Measurements from ENCODE around the gene DCC. TPM values are rescaled to one million over a fixed set of nuclear protein-coding genes. Genes with fewer than 3 reads are reported as not detected.

Gene DCC
- total RNA-seq, 4 donors from 2014 or later: 0.94 TPM; not detected in 3

DNA sequence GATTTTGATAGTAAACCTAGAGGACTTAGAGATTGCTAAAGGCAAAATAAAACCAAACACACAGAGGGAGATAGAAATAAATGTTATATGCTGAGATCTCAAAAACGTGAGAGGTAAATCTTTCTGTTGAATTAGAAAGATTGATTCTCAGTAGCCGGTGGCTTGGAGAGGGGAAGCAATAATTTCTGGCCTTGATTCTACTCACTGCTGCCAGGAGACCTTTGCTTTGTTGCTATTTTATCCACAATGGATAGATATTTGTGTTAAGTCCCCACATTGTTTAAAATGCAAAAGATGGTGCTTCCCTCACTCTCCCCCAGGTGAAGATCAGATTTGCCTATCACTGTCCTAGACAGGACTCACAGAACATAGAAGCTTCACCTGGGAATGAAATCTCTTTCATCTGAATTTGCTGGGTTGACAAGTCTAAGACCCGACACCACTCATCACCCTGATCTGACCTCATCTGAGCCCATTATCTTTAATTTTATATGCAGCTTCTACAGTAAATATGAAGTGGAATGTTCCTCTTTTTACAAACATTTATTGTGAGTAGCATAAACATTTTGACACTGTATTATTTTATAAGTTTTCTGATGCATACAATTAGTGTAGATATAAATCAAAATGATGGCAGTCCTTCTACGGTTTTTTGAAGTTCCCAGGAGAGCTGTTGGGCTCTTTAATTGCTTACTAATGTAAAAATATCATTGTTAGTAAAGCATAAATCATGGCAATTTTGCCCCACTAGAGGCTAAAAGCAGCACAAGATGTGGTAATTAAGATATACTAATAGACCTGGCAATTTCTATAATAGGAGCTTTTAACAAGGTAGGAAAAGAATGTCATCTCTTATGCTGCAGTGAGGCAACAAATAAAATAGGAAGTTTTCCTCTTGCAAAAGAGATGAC is 149.7 kb downstream of the DCC start:
- intact Hi-C loops (cut with DNase I): no loop called here
- Histone ChIP-seq H3K36me3 (no peaks in the 10 kb centered on the region), H3K27ac (no peak overlapping the region), H3K4me3 (replicated peaks in 1 of 3) (no peak overlapping the region), H3K27me3 (no peaks in the 10 kb centered on the region), H3K4me1 (no peaks in the 10 kb centered on the region), H3K9me3 (no peaks in the 10 kb centered on the region)
- TF ChIP-seq POLR2A (IDR thresholded peaks at IDR 0.05): no peak
- TF ChIP-seq, protein P1, sequence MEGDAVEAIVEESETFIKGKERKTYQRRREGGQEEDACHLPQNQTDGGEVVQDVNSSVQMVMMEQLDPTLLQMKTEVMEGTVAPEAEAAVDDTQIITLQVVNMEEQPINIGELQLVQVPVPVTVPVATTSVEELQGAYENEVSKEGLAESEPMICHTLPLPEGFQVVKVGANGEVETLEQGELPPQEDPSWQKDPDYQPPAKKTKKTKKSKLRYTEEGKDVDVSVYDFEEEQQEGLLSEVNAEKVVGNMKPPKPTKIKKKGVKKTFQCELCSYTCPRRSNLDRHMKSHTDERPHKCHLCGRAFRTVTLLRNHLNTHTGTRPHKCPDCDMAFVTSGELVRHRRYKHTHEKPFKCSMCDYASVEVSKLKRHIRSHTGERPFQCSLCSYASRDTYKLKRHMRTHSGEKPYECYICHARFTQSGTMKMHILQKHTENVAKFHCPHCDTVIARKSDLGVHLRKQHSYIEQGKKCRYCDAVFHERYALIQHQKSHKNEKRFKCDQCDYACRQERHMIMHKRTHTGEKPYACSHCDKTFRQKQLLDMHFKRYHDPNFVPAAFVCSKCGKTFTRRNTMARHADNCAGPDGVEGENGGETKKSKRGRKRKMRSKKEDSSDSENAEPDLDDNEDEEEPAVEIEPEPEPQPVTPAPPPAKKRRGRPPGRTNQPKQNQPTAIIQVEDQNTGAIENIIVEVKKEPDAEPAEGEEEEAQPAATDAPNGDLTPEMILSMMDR (IDR thresholded peaks at IDR 0.05): no peak
- WGBS, 2 donors: 63 to 69% methylated on average over 4 of the region's 4 CpGs
- no peak for DNase-seq

DNA sequence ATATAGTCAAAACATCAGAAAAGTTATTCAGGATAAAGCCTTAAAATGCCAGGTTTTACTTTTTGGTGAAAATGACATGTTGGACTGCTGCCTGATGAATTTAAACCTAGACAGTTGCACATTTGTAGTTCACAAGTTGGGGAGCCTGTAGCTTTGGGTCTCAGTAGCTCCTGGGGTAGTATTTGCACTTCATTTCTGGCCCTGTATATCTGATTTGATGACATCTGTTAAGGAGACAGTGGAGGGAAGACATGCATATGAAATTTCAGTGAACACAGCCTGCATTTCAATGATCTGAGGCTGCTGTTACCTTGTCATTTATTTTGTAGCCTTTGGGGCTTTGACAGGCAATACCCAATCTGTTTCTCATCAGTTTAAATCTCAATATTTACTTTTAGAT is 156.4 kb downstream of the DCC start:
- Histone ChIP-seq H3K4me3 (replicated peaks in 1 of 3) (no peak overlapping the region), H3K9me3 (no peaks in the 10 kb centered on the region), H3K4me1 (no peaks in the 10 kb centered on the region), H3K27ac (no peak overlapping the region), H3K27me3 (no peaks in the 10 kb centered on the region), H3K36me3 (no peaks in the 10 kb centered on the region)
- DNase-seq: no peak
- TF ChIP-seq, protein P1 (IDR thresholded peaks at IDR 0.05): no peak
- TF ChIP-seq POLR2A (IDR thresholded peaks at IDR 0.05): no peak
- intact Hi-C loops (cut with DNase I): no loop called here

DNA sequence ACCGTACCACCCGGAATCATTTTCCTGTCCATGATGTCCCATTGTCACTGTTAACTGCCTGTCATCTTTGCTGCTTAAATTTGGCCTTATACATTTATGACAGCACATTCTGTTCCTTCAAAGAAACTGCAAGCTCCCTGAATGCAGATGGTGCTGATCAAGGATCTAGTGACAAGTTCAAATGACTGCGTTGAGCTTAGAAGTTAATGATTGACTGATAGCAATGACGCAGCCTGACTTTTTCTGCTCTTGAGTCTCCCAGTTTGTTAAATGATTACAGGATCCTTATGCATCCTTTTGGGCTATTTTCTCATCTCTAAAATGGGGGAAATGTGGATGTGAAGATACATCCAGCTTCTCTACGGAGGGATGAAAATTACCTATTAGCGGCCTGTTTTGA is 159.0 kb downstream of the DCC start:
- WGBS, 2 donors: 77% methylated on average over 6 of the region's 6 CpGs
- TF ChIP-seq POLR2A (IDR thresholded peaks at IDR 0.05): no peak
- TF ChIP-seq, protein P1 (IDR thresholded peaks at IDR 0.05): no peak
- Histone ChIP-seq H3K9me3 (no peaks in the 10 kb centered on the region), H3K4me1 (no peaks in the 10 kb centered on the region), H3K27me3 (no peaks in the 10 kb centered on the region), H3K36me3 (no peaks in the 10 kb centered on the region), H3K4me3 (replicated peaks in 1 of 3) (no peak overlapping the region), H3K27ac (no peak overlapping the region)
- intact Hi-C loops (cut with DNase I): no loop called here
- no peak for DNase-seq

DNA sequence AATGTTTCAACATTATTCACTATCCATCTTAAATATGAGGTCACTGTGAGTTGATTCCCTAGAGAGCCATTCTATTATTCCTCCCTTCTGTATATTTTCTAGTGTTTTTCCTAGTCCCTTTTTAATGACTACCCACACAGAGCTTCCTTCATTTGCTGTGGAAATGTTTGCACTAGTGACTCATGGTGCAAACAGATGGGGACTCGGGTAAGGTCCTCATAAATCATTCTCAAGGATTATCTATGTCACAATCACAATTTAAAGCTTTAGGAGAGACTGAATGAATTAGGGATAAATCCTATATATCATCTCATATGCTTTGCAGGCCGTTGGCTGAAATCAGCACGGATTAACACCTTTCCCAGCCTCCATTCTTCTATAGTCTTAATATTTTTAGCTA is 159.6 kb downstream of the DCC start:
- no peak for DNase-seq
- H3K4me1 ChIP-seq: no peaks in the 10 kb centered on the region
- no peaks in the 10 kb centered on the region for H3K9me3 ChIP-seq
- no peak overlapping the region for H3K27ac ChIP-seq
- no peak for TF ChIP-seq POLR2A (IDR thresholded peaks at IDR 0.05)
- TF ChIP-seq, protein P1 (IDR thresholded peaks at IDR 0.05): no peak
- H3K4me3 ChIP-seq (replicated peaks in 1 of 3): no peak overlapping the region
- H3K36me3 ChIP-seq: no peaks in the 10 kb centered on the region
- intact Hi-C loops (cut with DNase I): no loop called here
- 70 to 71% methylated on average over 3 of the region's 3 CpGs for WGBS, 2 donors
- no peaks in the 10 kb centered on the region for H3K27me3 ChIP-seq

DNA sequence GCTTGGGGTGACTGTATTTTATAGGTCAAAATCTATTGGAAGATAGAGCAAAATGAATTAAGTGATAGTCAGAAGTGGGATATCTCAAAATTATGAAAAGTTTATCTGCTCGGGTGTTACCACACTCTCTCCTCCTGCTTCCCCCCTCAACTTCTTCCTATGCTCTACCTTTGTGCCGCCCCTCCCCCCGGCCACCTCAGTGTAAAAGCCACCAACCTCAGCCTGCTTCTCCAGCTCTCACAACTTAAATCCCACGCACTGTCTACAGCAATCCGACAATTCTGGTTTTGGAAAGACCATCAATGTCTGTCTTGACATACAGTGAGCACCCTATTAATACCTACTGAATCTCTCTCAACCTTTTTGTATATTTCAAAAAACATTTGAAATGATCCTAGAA is 164.6 kb downstream of the DCC start:
- H3K4me1 ChIP-seq: no peaks in the 10 kb centered on the region
- no peaks in the 10 kb centered on the region for H3K27me3 ChIP-seq
- no peak overlapping the region for H3K4me3 ChIP-seq (replicated peaks in 1 of 3)
- DNase-seq: no peak
- H3K27ac ChIP-seq: no peak overlapping the region
- WGBS, 2 donors: 71 to 83% methylated on average over 5 of the region's 5 CpGs
- TF ChIP-seq, protein P1 (IDR thresholded peaks at IDR 0.05): no peak
- intact Hi-C loops (cut with DNase I): no loop called here
- no peaks in the 10 kb centered on the region for H3K36me3 ChIP-seq
- no peaks in the 10 kb centered on the region for H3K9me3 ChIP-seq

Data from thyroid gland (tissue), 4 donors.